Small intestine (tissue), 7 donors: ENCODE measurements around the gene TRAF2. TPM values are rescaled to one million over a fixed set of nuclear protein-coding genes. Genes with fewer than 3 reads are reported as not detected.

Source experiments
- DNase-seq, 2 donors: peaks; one replicate each; pipeline versions ENCODE4 v3.0.0 to v3.0.0-alpha.2; 2013
- FAIRE-seq: peaks from 2 replicates; lab custom pipeline; 2012; peaks lifted over from hg19 to GRCh38; lab: Jason Lieb, UNC
- H3K27ac ChIP-seq, 3 donors: one replicate each; pipeline ENCODE4 v1.5.1; 2013; ENCODE audit warnings: low read length in 2 of 3, mild to moderate bottlenecking in 2 of 3, control low read depth in 1 of 3, inconsistent platforms in 1 of 3, low read depth in 1 of 3, moderate library complexity in 1 of 3
- H3K27me3 ChIP-seq, 3 donors: one replicate each; pipeline ENCODE4 v1.6.1; 2013; ENCODE audit warnings: low read length in 3 of 3, inconsistent platforms in 1 of 3; ENCODE audit not compliant: control insufficient read depth in 3 of 3, insufficient read depth in 3 of 3
- H3K36me3 ChIP-seq, 3 donors: one replicate each; pipeline ENCODE4 v1.6.1; 2013; ENCODE audit warnings: low read length in 3 of 3, inconsistent platforms in 1 of 3, low read depth in 1 of 3, mild to moderate bottlenecking in 1 of 3, moderate library complexity in 1 of 3; ENCODE audit not compliant: control insufficient read depth in 3 of 3, insufficient read depth in 2 of 3
- H3K4me1 ChIP-seq, 3 donors: one replicate each; pipeline ENCODE4 v1.6.1; 2013; ENCODE audit warnings: low read length in 2 of 3, inconsistent platforms in 1 of 3, low read depth in 1 of 3, mild to moderate bottlenecking in 1 of 3, moderate library complexity in 1 of 3; ENCODE audit not compliant: control insufficient read depth in 3 of 3, insufficient read depth in 2 of 3
- H3K4me3 ChIP-seq, 3 donors: one replicate each; pipeline ENCODE4 v1.5.1; 2013; ENCODE audit warnings: low read length in 3 of 3, control low read depth in 1 of 3, inconsistent platforms in 1 of 3, low read depth in 1 of 3, mild to moderate bottlenecking in 1 of 3, moderate library complexity in 1 of 3
- H3K9me3 ChIP-seq, 2 donors: one replicate each; pipeline ENCODE4 v1.6.1; 2013; ENCODE audit warnings: low read depth in 1 of 2, low read length in 1 of 2; ENCODE audit not compliant: control insufficient read depth in 2 of 2, insufficient read depth in 1 of 2
- WGBS, 3 donors: extraction: QIAGEN DNeasy Blood & Tissue Kit; methylation state at CpG; one replicate each; pipeline ENCODE4 v1.1.7; 2013; 5-methylcytosine and 5-hydroxymethylcytosine counted together
- polyA plus RNA-seq, 4 donors: library from polyadenylated mRNA; stranded (reverse) in 3 of 4; unstranded in 1 of 4; fragments of 200-250 nt in 3 of 4; fragments of 120-200 nt in 1 of 4; gene quantifications; one replicate each; pipeline versions ENCODE4 v1.2.1 to v1.2.3, GENCODE V29; 2013
- donor health status: healthy with polysubstance abuse.
- donor health status: control.
- donor health status: control.
- donor health status: Bipolar disorder and iron deficiency.
- donor health status: healthy.

The TRAF2 gene
- polyA plus RNA-seq, 4 donors = 11.2 to 20.9 (median 13.8) TPM

- no peak for DNase-seq
- Histone ChIP-seq H3K4me1 (no peaks in the 10 kb centered on the region), H3K27me3 (no peaks in the 10 kb centered on the region), H3K9me3 (peaks cover 0 to 3% of the 10 kb centered on the region in 2 donors), H3K27ac (no peak overlapping the region), H3K36me3 (peaks cover 0 to 32% (median 5%) of the 10 kb centered on the region in 3 donors), H3K4me3 (no peak overlapping the region)
- no peak for FAIRE-seq
- WGBS, 3 donors = 83 to 93% (median 88%) methylated on average over 3 of the region's 3 CpGs
Observed at GRCh38 chr9:136934277-136934676, 48.0 kb downstream of the TRAF2 start.

GRCh38 chr9:136935651-136936050 lies 49.3 kb downstream of the TRAF2 start:
- no peaks in the 10 kb centered on the region for H3K27me3 ChIP-seq
- DNase-seq (no peak), FAIRE-seq (no peak)
- no peak overlapping the region for H3K27ac ChIP-seq
- H3K4me3 ChIP-seq = no peak overlapping the region
- WGBS, 3 donors = 85 to 95% (median 92%) methylated on average over 3 of the region's 3 CpGs
- H3K9me3 ChIP-seq = peaks cover 0 to 3% of the 10 kb centered on the region in 2 donors
- H3K36me3 ChIP-seq = peaks cover 7 to 40% (median 9%) of the 10 kb centered on the region in 3 donors
- H3K4me1 ChIP-seq = no peaks in the 10 kb centered on the region

GRCh38 chr9:136936645-136937170 lies 50.4 kb downstream of the TRAF2 start:
- 89 to 94% (median 91%) methylated on average over 8 of the region's 8 CpGs for WGBS, 3 donors
- FAIRE-seq (no peak), DNase-seq (no peak)
- no peaks in the 10 kb centered on the region for H3K27me3 ChIP-seq
- peaks cover 0 to 3% of the 10 kb centered on the region in 2 donors for H3K9me3 ChIP-seq
- H3K27ac ChIP-seq = no peak overlapping the region
- H3K4me3 ChIP-seq = no peak overlapping the region
- H3K36me3 ChIP-seq = peaks cover 17 to 51% (median 17%) of the 10 kb centered on the region in 3 donors
- no peaks in the 10 kb centered on the region for H3K4me1 ChIP-seq

GRCh38 chr9:136937186-136938001 lies 51.1 kb downstream of the TRAF2 start:
- FAIRE-seq (no peak), DNase-seq (no peak)
- H3K36me3 ChIP-seq = peaks cover 21 to 58% (median 23%) of the 10 kb centered on the region in 3 donors

GRCh38 chr9:136939431-136939995 lies 53.2 kb downstream of the TRAF2 start:
- H3K27ac ChIP-seq = no peak overlapping the region
- FAIRE-seq = no peak

More at GRCh38 chr9:136937186-136938001, 51.1 kb downstream of the TRAF2 start:
- 89 to 95% (median 92%) methylated on average over 15 of the region's 15 CpGs for WGBS, 3 donors
- Histone ChIP-seq H3K4me3 (no peak overlapping the region), H3K4me1 (no peaks in the 10 kb centered on the region), H3K27ac (no peak overlapping the region), H3K27me3 (no peaks in the 10 kb centered on the region), H3K9me3 (peaks cover 0 to 3% of the 10 kb centered on the region in 2 donors)

GRCh38 chr9:136939996-136940525 lies 53.7 kb downstream of the TRAF2 start:
- no peak overlapping the region for H3K27ac ChIP-seq
- no peak for FAIRE-seq
- no peak for DNase-seq

More at GRCh38 chr9:136939431-136939995, 53.2 kb downstream of the TRAF2 start:
- no peaks in the 10 kb centered on the region for H3K27me3 ChIP-seq
- peaks cover 21 to 65% (median 23%) of the 10 kb centered on the region in 3 donors for H3K36me3 ChIP-seq
- H3K9me3 ChIP-seq = no peaks in the 10 kb centered on the region
- peaks cover 0 to 11% (median 2%) of the 10 kb centered on the region in 3 donors for H3K4me1 ChIP-seq
- H3K4me3 ChIP-seq = no peak overlapping the region
- 92 to 94% (median 92%) methylated on average over 28 of the region's 28 CpGs for WGBS, 3 donors
- DNase-seq = no peak

GRCh38 chr9:136940526-136941230 lies 54.4 kb downstream of the TRAF2 start:
- FAIRE-seq = no peak
- Histone ChIP-seq H3K36me3 (peaks cover 21 to 61% (median 23%) of the 10 kb centered on the region in 3 donors), H3K27me3 (no peaks in the 10 kb centered on the region), H3K4me3 (no peak overlapping the region), H3K27ac (no peak overlapping the region), H3K9me3 (no peaks in the 10 kb centered on the region), H3K4me1 (peaks cover 0 to 20% (median 2%) of the 10 kb centered on the region in 3 donors)
- no peak for DNase-seq
- 94 to 96% (median 95%) methylated on average over 37 to 42 of the region's 42 CpGs for WGBS, 3 donors

More at GRCh38 chr9:136939996-136940525, 53.7 kb downstream of the TRAF2 start:
- no peak overlapping the region for H3K4me3 ChIP-seq
- no peaks in the 10 kb centered on the region for H3K9me3 ChIP-seq
- 74 to 78% (median 77%) methylated on average over 16 of the region's 16 CpGs for WGBS, 3 donors
- H3K27me3 ChIP-seq = no peaks in the 10 kb centered on the region
- H3K36me3 ChIP-seq = peaks cover 21 to 60% (median 23%) of the 10 kb centered on the region in 3 donors
- H3K4me1 ChIP-seq = peaks cover 0 to 14% (median 2%) of the 10 kb centered on the region in 3 donors
